Measurements from ENCODE around the gene IDH3A. TPM values are rescaled to one million over a fixed set of nuclear protein-coding genes. Genes with fewer than 3 reads are reported as not detected.

IDH3A gene
- polyA plus RNA-seq, 3 donors: 46.5 to 85.0 (median 74.0) TPM

GRCh38 chr15:78147566-78147965, 1.6 kb upstream of the IDH3A start:
- H3K4me1 ChIP-seq (ENCODE audit: control insufficient read depth in 1 of 2, insufficient read depth in 2 of 2, low read length in 2 of 2): peaks cover 19 to 32% of the 10 kb centered on the region in 2 donors
- no peaks in the 10 kb centered on the region for H3K27me3 ChIP-seq (ENCODE audit: control insufficient read depth in 2 of 2, insufficient read depth in 2 of 2, low read length in 2 of 2)
- Mint-ChIP-seq H3K27me3 (ENCODE audit: low read depth in 3 of 3) (peaks cover 0 to 5% (median 2%) of the 10 kb centered on the region in 3 donors), H3K27ac (peak overlapping the region in 1 of 7 donors; percentile 31), H3K9me3 (no peaks in the 10 kb centered on the region), H3K4me3 (peak overlapping the region in 1 of 2 donors; percentile 21), H3K36me3 (peaks cover 0 to 2% of the 10 kb centered on the region in 2 donors), H3K4me1 (peaks cover 33% of the 10 kb centered on the region)
- no peaks in the 10 kb centered on the region for H3K36me3 ChIP-seq (replicated peaks in 1 of 2; ENCODE audit: control insufficient read depth in 1 of 2, insufficient read depth in 2 of 2, low read length in 2 of 2)
- TF ChIP-seq CTCF (IDR thresholded peaks at IDR 0.05): no peak
- H2AFZ ChIP-seq (ENCODE audit: insufficient read depth, low read depth, low read length, poor library complexity, severe bottlenecking): no peak overlapping the region
- no peak overlapping the region for H3K4me3 ChIP-seq (replicated peaks in 1 of 3; ENCODE audit: low read depth in 2 of 3, low read length in 3 of 3)
- no peaks in the 10 kb centered on the region for H3K9me3 ChIP-seq (replicated peaks in 1 of 2; ENCODE audit: control insufficient read depth in 1 of 2, insufficient read depth in 1 of 2, low read length in 2 of 2)
- H3K79me2 ChIP-seq (ENCODE audit: insufficient read depth, low read length): peaks cover 40% of the 10 kb centered on the region
- H3K27ac ChIP-seq (ENCODE audit: low read depth in 1 of 2, low read length in 2 of 2): no peak overlapping the region
- intact Hi-C loops (cut with micrococcal nuclease): loop anchor here in 1 of 2 donors (5.0 kb wide), 1 partner anchor 290 kb away; the partner anchor contains the start of gene IREB2
- H3K9ac ChIP-seq (ENCODE audit: insufficient read depth, low read length, poor library complexity, severe bottlenecking): no peak overlapping the region
- 96% methylated on average over 6 of the region's 6 CpGs for WGBS (ENCODE audit: insufficient coverage)
- DNase-seq: no peak
- no peak overlapping the region for H3K4me2 ChIP-seq (replicated peaks; ENCODE audit: extremely low read depth, low read length, poor library complexity, severe bottlenecking)
- H4K20me1 ChIP-seq (ENCODE audit: insufficient read depth, low read length): no peaks in the 10 kb centered on the region

GRCh38 chr15:78148392-78149067, 632 bp upstream of the IDH3A start:
- H3K36me3 ChIP-seq (replicated peaks in 1 of 2; ENCODE audit: control insufficient read depth in 1 of 2, insufficient read depth in 2 of 2, low read length in 2 of 2): peaks cover 0 to 7% of the 10 kb centered on the region in 2 donors
- H3K27me3 ChIP-seq (ENCODE audit: control insufficient read depth in 2 of 2, insufficient read depth in 2 of 2, low read length in 2 of 2): no peaks in the 10 kb centered on the region
- DNase-seq: no peak
- Mint-ChIP-seq H3K36me3 (peaks cover 3 to 12% of the 10 kb centered on the region in 2 donors), H3K27me3 (ENCODE audit: low read depth in 3 of 3) (peaks cover 0 to 5% (median 2%) of the 10 kb centered on the region in 3 donors), H3K9me3 (no peaks in the 10 kb centered on the region), H3K27ac (peak overlapping the region; percentile 90 to 97 (median 92)), H3K4me3 (peak overlapping the region; percentile 83 to 96), H3K4me1 (peaks cover 37% of the 10 kb centered on the region)
- peak overlapping the region; percentile 87 for H3K9ac ChIP-seq (ENCODE audit: insufficient read depth, low read length, poor library complexity, severe bottlenecking)
- H3K9me3 ChIP-seq (replicated peaks in 1 of 2; ENCODE audit: control insufficient read depth in 1 of 2, insufficient read depth in 1 of 2, low read length in 2 of 2): no peaks in the 10 kb centered on the region
- peak overlapping the region; percentile 89 for H3K4me2 ChIP-seq (replicated peaks; ENCODE audit: extremely low read depth, low read length, poor library complexity, severe bottlenecking)
- peak overlapping the region; percentile 74 for H2AFZ ChIP-seq (ENCODE audit: insufficient read depth, low read depth, low read length, poor library complexity, severe bottlenecking)
- TF ChIP-seq CTCF (IDR thresholded peaks at IDR 0.05): no peak
- peaks cover 19 to 32% of the 10 kb centered on the region in 2 donors for H3K4me1 ChIP-seq (ENCODE audit: control insufficient read depth in 1 of 2, insufficient read depth in 2 of 2, low read length in 2 of 2)
- intact Hi-C loops (cut with micrococcal nuclease): loop anchor here in 1 of 2 donors (5.0 kb wide), 1 partner anchor 289 kb away; the partner anchor contains the start of gene IREB2
- H3K4me3 ChIP-seq (replicated peaks in 1 of 3; ENCODE audit: low read depth in 2 of 3, low read length in 3 of 3): peak overlapping the region; percentile 73 to 81 (median 78)
- peaks cover 50% of the 10 kb centered on the region for H3K79me2 ChIP-seq (ENCODE audit: insufficient read depth, low read length)
- peak overlapping the region in 1 of 2 donors; percentile 91 for H3K27ac ChIP-seq (ENCODE audit: low read depth in 1 of 2, low read length in 2 of 2)
- 15% methylated on average over 5 of the region's 14 CpGs for WGBS (ENCODE audit: insufficient coverage)
- H4K20me1 ChIP-seq (ENCODE audit: insufficient read depth, low read length): peaks cover 9% of the 10 kb centered on the region

Measured in CD14-positive monocyte (primary cell).